ENCODE data around the gene SHOC2. TPM values are rescaled to one million over a fixed set of nuclear protein-coding genes. Genes with fewer than 3 reads are reported as not detected.

The SHOC2 gene
- total RNA-seq, 2 donors from 2014 or later, result 47.2 to 79.1 TPM

DNA sequence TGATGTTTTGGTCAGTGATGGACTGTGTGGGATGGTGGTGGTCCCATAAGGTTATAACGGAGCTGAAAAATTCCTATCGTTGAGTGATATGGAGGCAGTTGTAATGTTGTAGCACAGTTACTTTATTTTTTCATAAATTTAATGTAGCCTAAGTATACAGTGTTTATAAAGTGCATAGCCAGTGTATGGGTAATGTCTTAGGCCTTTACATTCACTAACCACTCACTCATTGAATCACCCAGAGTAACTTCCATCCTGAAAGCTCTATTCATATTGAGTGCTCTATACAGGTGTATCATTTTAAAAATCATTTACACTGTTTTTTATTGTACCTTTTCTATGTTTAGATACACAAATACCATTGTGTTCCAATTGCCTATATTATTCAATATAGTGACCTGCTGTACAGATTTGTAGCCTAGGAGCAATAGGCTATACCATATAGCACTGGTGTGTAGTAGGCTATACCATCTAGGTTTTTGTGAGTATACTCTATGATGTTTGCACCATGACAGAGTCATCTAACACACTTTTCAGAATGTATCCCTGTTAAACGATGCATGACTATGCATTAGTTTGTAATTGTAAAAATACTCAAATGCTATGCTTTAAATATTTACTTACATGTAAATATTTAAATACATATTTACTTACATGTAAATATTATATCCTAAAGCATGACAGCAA lies 26.7 kb upstream of the SHOC2 start:
- no peaks in the 10 kb centered on the region for H3K9me3 ChIP-seq
- H3K36me3 ChIP-seq, result peaks cover 10% of the 10 kb centered on the region
- TF ChIP-seq, protein P1, sequence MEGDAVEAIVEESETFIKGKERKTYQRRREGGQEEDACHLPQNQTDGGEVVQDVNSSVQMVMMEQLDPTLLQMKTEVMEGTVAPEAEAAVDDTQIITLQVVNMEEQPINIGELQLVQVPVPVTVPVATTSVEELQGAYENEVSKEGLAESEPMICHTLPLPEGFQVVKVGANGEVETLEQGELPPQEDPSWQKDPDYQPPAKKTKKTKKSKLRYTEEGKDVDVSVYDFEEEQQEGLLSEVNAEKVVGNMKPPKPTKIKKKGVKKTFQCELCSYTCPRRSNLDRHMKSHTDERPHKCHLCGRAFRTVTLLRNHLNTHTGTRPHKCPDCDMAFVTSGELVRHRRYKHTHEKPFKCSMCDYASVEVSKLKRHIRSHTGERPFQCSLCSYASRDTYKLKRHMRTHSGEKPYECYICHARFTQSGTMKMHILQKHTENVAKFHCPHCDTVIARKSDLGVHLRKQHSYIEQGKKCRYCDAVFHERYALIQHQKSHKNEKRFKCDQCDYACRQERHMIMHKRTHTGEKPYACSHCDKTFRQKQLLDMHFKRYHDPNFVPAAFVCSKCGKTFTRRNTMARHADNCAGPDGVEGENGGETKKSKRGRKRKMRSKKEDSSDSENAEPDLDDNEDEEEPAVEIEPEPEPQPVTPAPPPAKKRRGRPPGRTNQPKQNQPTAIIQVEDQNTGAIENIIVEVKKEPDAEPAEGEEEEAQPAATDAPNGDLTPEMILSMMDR (IDR thresholded peaks at IDR 0.05), result no peak
- H3K9ac ChIP-seq (ENCODE audit: low read depth in 2 of 2, low read length in 2 of 2), result no peak overlapping the region
- peaks cover 4% of the 10 kb centered on the region for H3K4me1 ChIP-seq
- no peaks in the 10 kb centered on the region for H3K27me3 ChIP-seq
- intact Hi-C loops (cut with DNase I), result loop anchor here (2.0 to 5.0 kb wide), 2 partner anchors 90 to 146 kb away; no protein-coding TSS in a partner anchor
- H3K4me3 ChIP-seq, result no peak overlapping the region
- no peak for DNase-seq
- H3K27ac ChIP-seq, result no peak overlapping the region

DNA sequence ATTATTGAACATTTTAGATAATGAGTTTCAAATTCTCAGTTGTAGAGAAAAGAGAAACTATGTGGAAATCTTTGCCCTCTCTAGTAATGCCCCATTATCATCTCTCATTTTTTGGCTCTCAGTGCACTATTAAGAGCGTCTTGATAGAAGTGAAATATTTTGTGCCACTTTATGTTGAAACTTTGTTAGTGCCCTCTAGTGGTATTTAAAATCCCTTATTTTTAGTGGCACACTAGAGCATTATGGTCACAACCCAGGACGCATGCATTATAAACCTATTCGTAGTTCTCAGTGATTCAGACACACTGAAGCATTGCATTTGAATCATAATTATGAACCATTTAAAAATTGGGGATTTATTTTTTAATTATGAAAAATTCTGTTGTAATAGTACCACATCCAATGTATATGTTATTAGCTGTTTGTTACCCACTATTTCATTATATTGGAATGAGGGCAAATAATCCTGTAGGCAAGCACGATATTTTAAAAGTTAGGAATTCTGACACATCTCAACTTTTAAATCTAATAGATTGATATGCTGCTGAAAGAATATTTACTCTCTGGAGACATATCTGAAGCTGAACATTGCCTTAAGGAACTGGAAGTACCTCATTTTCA lies 25.7 kb upstream of the SHOC2 start:
- intact Hi-C loops (cut with DNase I), result loop anchor here (2.0 to 5.0 kb wide), 2 partner anchors 91 to 147 kb away; no protein-coding TSS in a partner anchor
- H3K27ac ChIP-seq, result no peak overlapping the region
- TF ChIP-seq, protein P1 (IDR thresholded peaks at IDR 0.05), result no peak

DNA sequence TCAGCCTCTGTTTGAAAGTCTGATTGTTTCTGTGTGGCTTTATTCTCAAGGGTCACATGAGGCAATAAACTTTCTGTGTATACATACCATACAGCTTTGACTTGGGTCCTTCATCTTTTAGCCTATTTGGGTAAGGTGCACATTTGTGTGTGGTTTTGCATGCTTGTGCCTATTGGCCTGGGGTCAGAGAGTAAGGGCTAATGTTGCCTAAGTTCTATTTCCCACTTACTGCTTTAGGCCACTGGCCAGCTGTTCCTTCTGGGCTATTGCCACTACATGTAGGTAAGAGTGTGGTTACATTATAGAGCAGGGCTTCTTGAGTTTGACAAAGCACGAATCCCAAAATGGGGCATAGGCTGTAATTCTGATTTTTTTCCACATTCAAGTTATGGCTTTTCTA lies 22.2 kb upstream of the SHOC2 start:
- Histone ChIP-seq H3K36me3 (peaks cover 15% of the 10 kb centered on the region), H3K4me1 (peaks cover 4% of the 10 kb centered on the region), H3K9me3 (no peaks in the 10 kb centered on the region), H3K27ac (no peak overlapping the region), H3K9ac (ENCODE audit: low read depth in 2 of 2, low read length in 2 of 2) (no peak overlapping the region), H3K4me3 (no peak overlapping the region), H3K27me3 (no peaks in the 10 kb centered on the region)
- intact Hi-C loops (cut with DNase I), result no loop called here
- DNase-seq, result no peak
- TF ChIP-seq, protein P1 (IDR thresholded peaks at IDR 0.05), result no peak

More for the DNA sequence above, 25.7 kb upstream of the SHOC2 start:
- Histone ChIP-seq H3K9me3 (no peaks in the 10 kb centered on the region), H3K9ac (ENCODE audit: low read depth in 2 of 2, low read length in 2 of 2) (no peak overlapping the region), H3K4me3 (no peak overlapping the region), H3K27me3 (no peaks in the 10 kb centered on the region), H3K36me3 (peaks cover 10% of the 10 kb centered on the region), H3K4me1 (peaks cover 4% of the 10 kb centered on the region)
- DNase-seq, result no peak

DNA sequence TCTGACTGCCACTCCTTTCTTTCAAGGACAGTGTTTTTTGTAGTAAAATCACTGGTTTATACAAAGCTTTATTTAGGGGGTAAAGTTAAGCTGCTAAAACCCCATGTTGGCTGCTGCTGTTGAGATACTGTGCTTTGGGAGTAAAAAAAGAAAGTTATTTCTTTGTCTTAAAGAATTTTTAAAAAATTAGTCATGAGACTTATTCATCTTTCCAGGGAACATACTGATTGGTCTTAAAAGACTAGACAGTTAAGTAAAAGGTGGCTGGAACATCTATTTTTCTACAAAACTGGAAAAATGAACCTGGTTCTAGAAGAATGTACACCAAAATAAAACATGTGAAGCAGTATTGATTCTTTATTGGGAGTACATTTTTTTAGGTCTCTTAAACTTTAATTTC lies 21.0 kb upstream of the SHOC2 start:
- Histone ChIP-seq H3K36me3 (peaks cover 15% of the 10 kb centered on the region), H3K27me3 (no peaks in the 10 kb centered on the region), H3K9me3 (no peaks in the 10 kb centered on the region), H3K27ac (no peak overlapping the region), H3K4me1 (peaks cover 4% of the 10 kb centered on the region), H3K4me3 (no peak overlapping the region), H3K9ac (ENCODE audit: low read depth in 2 of 2, low read length in 2 of 2) (no peak overlapping the region)
- TF ChIP-seq, protein P1 (IDR thresholded peaks at IDR 0.05), result no peak
- no peak for DNase-seq
- intact Hi-C loops (cut with DNase I), result no loop called here

DNA sequence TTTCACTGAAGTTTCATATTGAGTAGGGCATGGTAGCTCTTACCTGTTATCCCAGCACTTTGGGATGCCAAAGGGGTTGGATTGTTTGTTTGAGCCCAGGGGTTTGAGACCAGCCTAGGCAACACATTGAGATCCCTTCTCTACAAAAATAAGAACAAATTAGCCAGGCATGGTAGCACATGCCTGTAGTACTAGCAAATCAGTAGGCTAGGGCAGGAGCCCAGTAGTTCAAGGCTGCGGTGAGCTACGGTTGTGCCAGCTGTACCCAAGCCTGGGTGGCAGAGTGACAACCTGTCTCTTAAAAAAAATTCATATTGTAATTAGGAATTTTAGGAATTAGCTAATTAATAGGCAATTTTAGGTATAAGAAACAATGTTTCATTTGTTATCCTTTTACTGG lies 18.4 kb upstream of the SHOC2 start:
- H3K9me3 ChIP-seq, result no peaks in the 10 kb centered on the region
- intact Hi-C loops (cut with DNase I), result no loop called here
- TF ChIP-seq, protein P1 (IDR thresholded peaks at IDR 0.05), result no peak
- H3K4me1 ChIP-seq, result peaks cover 4% of the 10 kb centered on the region
- H3K4me3 ChIP-seq, result no peak overlapping the region
- DNase-seq, result no peak
- peaks cover 14% of the 10 kb centered on the region for H3K36me3 ChIP-seq
- H3K9ac ChIP-seq (ENCODE audit: low read depth in 2 of 2, low read length in 2 of 2), result no peak overlapping the region
- H3K27ac ChIP-seq, result no peak overlapping the region
- no peaks in the 10 kb centered on the region for H3K27me3 ChIP-seq

All from colonic mucosa (tissue), 4 donors.